ENCODE measurements around the gene ADSL.

ADSL gene

DNA sequence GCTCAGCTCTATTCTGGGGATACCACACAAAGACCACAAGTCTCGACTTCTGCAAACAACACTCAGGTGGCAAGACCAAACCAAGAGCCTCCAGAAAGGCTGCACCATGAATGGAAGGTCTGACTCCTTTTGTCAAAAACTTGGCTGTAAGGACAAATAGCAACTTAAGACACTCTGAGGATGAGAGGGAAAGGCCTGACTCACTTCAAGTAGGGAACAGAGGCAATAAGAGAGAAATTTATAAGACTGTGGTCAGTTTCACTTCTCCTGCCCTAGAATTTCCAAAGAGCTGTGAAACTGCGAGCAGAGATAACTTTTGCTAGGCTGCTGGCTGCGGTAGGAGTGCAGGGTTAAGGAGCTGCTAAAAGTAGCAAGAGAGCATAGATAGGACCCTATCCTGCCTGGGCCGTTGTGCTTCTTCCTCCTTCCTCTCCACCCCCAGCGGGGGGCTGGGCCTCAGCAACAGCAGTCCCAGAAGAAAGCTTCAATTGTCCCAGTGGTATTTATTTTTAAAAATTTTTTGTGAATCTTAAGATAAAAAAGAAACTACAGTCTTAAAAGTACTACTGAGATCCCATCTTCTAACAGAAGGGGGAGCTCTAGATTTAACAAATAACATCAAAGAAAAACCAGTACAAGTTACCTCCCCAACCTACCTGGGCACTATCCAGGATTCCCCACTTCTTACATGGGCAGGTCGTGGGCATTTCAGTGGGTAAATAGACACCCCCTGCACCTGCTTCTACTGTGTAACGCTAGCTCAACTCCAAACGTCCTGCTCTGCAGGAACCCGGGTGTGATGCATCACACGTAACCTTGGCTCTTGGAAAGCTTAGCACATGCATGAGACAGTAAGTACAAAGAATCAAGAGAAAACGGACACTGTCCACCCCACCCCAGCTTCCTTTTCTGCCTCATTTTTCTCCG, 90.5 kb downstream of the ADSL start:
- TF ChIP-seq, protein P1, sequence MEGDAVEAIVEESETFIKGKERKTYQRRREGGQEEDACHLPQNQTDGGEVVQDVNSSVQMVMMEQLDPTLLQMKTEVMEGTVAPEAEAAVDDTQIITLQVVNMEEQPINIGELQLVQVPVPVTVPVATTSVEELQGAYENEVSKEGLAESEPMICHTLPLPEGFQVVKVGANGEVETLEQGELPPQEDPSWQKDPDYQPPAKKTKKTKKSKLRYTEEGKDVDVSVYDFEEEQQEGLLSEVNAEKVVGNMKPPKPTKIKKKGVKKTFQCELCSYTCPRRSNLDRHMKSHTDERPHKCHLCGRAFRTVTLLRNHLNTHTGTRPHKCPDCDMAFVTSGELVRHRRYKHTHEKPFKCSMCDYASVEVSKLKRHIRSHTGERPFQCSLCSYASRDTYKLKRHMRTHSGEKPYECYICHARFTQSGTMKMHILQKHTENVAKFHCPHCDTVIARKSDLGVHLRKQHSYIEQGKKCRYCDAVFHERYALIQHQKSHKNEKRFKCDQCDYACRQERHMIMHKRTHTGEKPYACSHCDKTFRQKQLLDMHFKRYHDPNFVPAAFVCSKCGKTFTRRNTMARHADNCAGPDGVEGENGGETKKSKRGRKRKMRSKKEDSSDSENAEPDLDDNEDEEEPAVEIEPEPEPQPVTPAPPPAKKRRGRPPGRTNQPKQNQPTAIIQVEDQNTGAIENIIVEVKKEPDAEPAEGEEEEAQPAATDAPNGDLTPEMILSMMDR (conservative IDR thresholded peaks at IDR 0.05; ENCODE audit: low read length) = peak; percentile 63
- H3K4me3 ChIP-seq (ENCODE audit: low read length) = peak overlapping the region; percentile 12; the same call in 1 of the 2 replicates
- peak; percentile 63 for DNase-seq (ENCODE audit: low read depth)

Data from AG10803 (cell line).